Measurements from ENCODE around the gene THADA.

THADA gene

DNA sequence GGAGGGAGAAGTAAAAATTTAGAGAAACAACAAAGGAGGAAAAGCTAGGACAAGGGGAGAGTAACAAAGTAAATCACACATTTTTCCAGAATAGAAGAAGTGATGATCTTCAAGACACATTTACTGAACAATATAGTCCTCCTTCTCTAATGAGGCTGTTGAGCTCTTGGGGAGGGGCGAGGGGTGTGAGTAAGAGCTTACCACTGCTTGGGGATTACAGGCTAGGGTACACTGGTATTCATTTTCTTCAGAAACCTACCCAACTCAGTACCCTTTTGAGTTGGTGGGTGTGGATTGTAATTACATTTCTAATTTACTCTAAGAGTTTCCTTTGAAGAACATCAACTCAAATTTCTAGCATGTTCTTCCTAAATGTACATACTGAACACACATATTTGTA is 211.7 kb downstream of the THADA start:
- TF ChIP-seq, protein P1, sequence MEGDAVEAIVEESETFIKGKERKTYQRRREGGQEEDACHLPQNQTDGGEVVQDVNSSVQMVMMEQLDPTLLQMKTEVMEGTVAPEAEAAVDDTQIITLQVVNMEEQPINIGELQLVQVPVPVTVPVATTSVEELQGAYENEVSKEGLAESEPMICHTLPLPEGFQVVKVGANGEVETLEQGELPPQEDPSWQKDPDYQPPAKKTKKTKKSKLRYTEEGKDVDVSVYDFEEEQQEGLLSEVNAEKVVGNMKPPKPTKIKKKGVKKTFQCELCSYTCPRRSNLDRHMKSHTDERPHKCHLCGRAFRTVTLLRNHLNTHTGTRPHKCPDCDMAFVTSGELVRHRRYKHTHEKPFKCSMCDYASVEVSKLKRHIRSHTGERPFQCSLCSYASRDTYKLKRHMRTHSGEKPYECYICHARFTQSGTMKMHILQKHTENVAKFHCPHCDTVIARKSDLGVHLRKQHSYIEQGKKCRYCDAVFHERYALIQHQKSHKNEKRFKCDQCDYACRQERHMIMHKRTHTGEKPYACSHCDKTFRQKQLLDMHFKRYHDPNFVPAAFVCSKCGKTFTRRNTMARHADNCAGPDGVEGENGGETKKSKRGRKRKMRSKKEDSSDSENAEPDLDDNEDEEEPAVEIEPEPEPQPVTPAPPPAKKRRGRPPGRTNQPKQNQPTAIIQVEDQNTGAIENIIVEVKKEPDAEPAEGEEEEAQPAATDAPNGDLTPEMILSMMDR (IDR thresholded peaks at IDR 0.05; ENCODE audit: extremely low read depth, missing control alignments): no peak
- no peak for DNase-seq (ENCODE audit: low spot score)

DNA sequence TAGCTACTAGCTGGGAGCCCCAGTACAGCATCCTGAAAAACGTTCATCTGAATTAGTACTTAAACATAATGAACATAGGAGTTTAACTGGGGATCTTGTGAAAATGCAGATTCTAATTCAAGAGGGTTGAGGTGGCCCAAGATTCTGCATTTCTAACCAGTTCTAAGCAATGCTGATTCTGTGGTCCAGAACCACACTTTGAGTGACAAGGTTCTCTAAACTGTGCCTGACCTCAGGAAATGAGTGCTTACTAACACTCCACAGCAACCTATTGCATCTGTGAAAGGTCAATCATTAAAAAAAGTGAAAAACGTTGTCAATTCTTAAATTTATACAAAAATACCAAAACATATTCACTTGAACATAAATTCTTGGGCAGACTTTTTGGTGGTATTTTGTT is 212.3 kb downstream of the THADA start:
- TF ChIP-seq, protein P1 (IDR thresholded peaks at IDR 0.05; ENCODE audit: extremely low read depth, missing control alignments): no peak
- no peak for DNase-seq (ENCODE audit: low spot score)

DNA sequence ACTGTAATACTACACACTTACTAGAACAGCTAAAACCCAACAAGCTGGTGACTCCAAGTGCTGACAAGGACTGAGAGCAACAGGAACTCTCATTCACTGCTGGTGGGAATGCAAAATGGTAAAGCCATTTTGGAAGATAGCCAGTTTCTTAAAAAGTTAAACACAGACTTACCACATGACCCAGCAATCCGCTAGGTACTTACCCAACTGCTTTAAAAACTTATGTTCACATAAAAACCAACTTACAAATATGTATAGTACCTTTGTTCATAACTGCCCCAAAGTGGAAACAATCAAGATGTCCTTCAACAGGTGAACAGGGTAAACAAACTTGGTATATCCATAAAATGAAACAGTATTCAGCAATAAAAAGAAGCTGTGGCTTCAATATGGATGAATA is 216.3 kb downstream of the THADA start:
- no peak for DNase-seq (ENCODE audit: low spot score)
- TF ChIP-seq, protein P1 (IDR thresholded peaks at IDR 0.05; ENCODE audit: extremely low read depth, missing control alignments): no peak

DNA sequence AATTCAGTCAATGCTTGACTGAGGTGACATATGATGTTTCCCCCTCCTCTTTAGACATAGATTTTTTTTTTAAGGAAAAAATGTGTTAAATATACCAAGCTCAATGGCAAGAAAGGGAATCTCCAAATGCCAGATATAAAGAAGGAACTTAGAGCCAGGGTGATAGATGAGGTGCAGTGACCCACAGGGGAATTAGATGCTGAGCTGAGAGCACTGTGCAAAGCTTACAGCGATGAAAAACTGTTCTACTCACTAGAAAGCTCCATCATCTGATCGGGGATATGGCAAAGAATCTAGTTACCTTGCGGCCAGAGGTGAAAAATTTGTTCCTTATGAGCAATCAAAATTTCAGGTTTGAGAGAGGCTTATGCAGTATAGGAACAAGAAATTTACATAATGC is 218.5 kb downstream of the THADA start:
- no peak for DNase-seq (ENCODE audit: low spot score)
- TF ChIP-seq, protein P1 (IDR thresholded peaks at IDR 0.05; ENCODE audit: extremely low read depth, missing control alignments): no peak

DNA sequence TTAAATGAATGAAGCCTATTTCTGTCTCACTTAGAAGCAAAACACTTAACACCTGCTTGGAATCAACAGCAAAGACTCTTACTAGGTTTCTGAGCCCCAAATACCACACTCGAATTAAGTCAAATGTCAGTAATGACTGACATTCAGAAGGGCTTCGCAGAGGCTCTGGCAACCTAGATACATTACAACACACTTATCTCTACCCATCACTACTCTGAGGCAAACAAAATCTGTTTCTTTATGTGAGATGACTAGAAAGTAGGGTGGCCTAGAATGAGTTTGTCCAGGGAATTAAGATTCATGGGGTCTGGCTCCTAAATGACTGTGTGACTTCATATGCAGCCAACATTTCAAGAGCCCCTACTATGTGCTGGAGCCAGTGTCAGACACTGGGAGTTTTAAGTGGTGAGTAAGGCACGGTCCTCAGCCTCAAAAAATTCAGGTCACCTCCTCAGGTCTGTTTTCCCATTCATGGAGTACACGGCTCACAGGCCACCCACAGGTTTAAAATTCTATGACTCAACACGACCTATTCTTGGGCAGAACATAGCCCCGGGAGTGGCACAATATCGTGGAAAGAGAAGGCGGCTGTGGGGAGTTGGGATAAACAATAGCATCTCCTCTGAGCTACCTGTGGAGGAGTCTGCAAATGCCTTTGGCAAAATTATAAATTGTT is 219.2 kb downstream of the THADA start:
- DNase-seq (ENCODE audit: low spot score): no peak
- TF ChIP-seq, protein P1 (IDR thresholded peaks at IDR 0.05; ENCODE audit: extremely low read depth, missing control alignments): no peak

DNA sequence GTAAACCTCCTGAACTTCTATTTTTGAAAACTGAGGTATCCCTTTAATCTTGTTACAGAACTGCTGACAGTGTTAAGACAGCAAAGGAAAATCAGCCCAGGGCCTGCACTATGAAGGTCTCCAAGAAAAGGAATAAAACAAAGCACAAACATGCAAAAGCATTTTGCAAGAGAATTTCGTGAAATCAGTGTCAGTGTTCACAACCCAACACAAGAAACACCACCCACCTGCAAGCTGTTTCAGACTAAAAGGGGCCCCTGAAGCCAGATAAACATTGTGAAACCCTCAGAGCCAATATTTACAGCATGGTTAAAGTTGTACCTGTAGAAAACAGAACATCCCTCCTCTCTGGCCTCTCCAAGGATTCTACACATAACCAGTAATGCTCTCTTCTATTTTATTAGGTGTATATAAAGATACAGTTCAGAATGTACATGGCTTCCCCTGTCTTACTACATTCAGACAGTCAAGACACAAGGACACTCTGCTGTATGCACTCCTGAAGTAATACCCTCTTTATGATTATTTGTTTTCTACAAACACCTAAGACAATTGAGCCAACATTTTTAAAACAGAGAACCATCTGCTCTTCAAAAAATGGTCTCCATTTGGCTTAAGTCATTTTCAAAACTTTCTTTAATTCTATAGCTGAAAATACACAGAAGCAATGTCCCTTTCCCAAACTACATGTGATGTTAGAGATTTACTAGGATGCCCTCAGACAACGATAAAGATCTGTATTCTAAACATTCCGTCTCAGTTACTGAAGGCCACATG is 219.9 kb downstream of the THADA start:
- DNase-seq (ENCODE audit: low spot score): no peak
- TF ChIP-seq, protein P1 (IDR thresholded peaks at IDR 0.05; ENCODE audit: extremely low read depth, missing control alignments): no peak

DNA sequence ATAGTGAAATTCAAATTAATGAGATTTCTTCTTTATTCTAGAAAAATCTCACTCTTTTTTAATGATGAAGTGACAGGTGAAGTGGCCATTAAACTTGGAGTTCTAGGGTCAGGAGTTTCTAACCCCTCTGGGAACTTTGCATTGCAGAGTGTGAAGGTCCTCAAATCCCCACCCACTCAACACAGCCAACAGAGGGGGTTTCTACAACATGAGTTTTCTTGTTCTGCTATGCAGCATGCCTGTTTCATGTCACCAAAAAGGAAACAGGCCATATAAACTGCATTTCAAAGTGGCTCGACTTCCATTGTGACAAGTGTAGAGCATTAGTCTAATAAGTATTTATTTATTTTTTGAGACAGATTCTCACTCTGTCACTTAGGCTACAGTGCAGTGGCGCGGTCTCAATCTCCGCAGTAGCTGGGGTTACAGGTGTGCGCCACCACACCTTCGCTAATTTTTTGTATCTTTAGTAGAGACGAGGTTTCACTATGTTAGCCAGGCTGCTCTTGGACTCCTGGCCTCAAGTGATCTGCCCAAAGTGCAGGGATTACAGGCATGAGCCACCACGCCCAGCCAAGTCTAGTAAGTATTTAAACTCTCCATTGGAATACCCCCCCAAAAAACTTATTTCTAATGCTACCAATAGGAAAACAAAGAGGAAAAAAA is 223.3 kb downstream of the THADA start:
- TF ChIP-seq, protein P1 (IDR thresholded peaks at IDR 0.05; ENCODE audit: extremely low read depth, missing control alignments): no peak
- DNase-seq (ENCODE audit: low spot score): no peak
